ENCODE results near the gene METTL24. TPM values are rescaled to one million over a fixed set of nuclear protein-coding genes. Genes with fewer than 3 reads are reported as not detected.

METTL24 gene
- not detected in 2 replicates for total RNA-seq

DNA sequence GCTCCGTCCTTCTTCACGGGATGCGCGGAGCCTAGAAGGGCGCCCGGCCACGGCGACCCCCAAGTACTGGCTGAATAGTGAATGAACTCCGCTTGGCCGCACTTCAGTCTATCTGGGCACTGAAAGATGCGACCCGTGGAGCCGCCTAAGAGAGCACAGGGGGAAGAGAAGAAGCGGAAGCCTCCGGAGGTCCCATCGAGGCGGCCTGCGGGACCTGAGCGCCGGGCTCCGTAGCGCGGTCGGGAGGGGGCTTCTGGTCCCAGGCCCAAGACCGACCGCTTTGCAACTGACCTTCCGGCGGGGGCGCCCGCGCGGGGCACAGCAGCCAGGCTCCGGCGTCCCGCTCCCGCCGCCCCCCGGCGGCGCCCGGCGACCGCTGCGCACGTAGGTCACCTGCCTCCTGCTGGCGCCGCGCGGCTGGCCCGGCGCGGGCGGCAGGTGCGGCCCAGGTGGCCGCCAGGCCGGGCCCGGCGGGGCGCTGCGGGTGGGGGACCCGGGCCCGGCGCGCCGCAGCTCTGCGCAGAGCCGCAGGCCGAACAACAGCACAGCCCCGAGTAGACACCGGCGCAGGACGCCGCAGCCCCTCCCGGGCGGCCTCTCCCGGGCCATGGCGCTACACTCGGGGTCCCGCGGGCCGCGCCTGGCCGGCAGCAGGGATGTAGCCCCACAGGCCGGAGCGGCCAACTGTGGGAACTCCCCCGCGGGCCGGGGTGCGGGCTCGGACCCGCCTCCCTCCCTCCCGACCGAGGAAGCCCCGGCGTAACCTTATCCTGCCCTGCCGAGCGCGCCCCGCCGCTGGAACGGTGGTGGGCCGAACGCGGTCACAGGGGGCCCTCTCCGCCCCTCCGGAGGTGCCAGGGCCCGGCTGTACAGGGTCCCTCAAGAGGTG lies at the start of gene METTL24:
TSS of gene METTL24 (minus strand) at position 686 of the 889 bp plus-strand sequence. CDS start at position 609, 77 bp downstream.

Other genes starting within 250 kb of the METTL24 start
- 19.5 and 24.6 TPM in 2 replicates for gene WASF1, start 178.7 kb downstream of the METTL24 start, total RNA-seq
- gene CDC40, start 177.9 kb downstream of the METTL24 start, total RNA-seq: 13.5 and 14.4 TPM in 2 replicates
- 0.04 and 0.23 TPM in 2 replicates for gene DDO, start 57.2 kb upstream of the METTL24 start, total RNA-seq
- gene SLC22A16, start 118.3 kb upstream of the METTL24 start, total RNA-seq: not detected in 2 replicates